GM12878 (cell line): ENCODE results near the gene LRRC8D. TPM values are rescaled to one million over a fixed set of nuclear protein-coding genes. Genes with fewer than 3 reads are reported as not detected.

Source experiments
- CEBPZ ChIP-seq: fragments of 150-350 bp; IDR thresholded peaks from 2 replicates; pipeline ENCODE4 v1.6.1; 2016; ENCODE audit warnings: low read depth, low read length
- E4F1 ChIP-seq: fragments of 450-650 bp; IDR thresholded peaks from 2 replicates; pipeline ENCODE4 v1.6.1; 2018; ENCODE audit warnings: borderline replicate concordance, mild to moderate bottlenecking; ENCODE audit not compliant: partially characterized antibody
- ETV6 ChIP-seq, 2 experiments: fragments of 450-650 bp in 1 of 2; IDR thresholded peaks in 1 of 2; conservative IDR thresholded peaks in 1 of 2; 2 replicates each; pipeline ENCODE4 v1.6.1; 2014; ENCODE audit warnings: antibody characterized with exemption in 1 of 2, borderline replicate concordance in 1 of 2, low read depth in 1 of 2, mild to moderate bottlenecking in 1 of 2, moderate library complexity in 1 of 2
- EZH2 ChIP-seq: IDR thresholded peaks from 2 replicates; pipeline ENCODE4 v1.6.1; 2012; ENCODE audit warnings: low read depth, mild to moderate bottlenecking, control low read depth, inconsistent platforms, low read length, borderline replicate concordance; ENCODE audit not compliant: control insufficient read depth
- FOXK2 ChIP-seq: fragments of 450-650 bp; IDR thresholded peaks from 2 replicates; pipeline ENCODE4 v1.6.1; 2017; ENCODE audit warnings: mild to moderate bottlenecking, moderate library complexity
- HCFC1 ChIP-seq: fragments of 150-350 bp; IDR thresholded peaks from 2 replicates; pipeline ENCODE4 v1.6.1; 2014; ENCODE audit warnings: low read length
- KAT2A ChIP-seq: conservative IDR thresholded peaks from 2 replicates; pipeline ENCODE4 v1.6.1; 2011; ENCODE audit warnings: low read depth, low read length; ENCODE audit not compliant: control insufficient read depth
- MLLT1 ChIP-seq: fragments of 450-650 bp; IDR thresholded peaks from 2 replicates; pipeline ENCODE4 v1.6.1; 2016; ENCODE audit warnings: mild to moderate bottlenecking
- PBX3 ChIP-seq: IDR thresholded peaks from 2 replicates; pipeline ENCODE4 v1.6.1; 2011; ENCODE audit warnings: mild to moderate bottlenecking, low read depth, low read length, moderate library complexity; ENCODE audit not compliant: insufficient replicate concordance
- PKNOX1 ChIP-seq: fragments of 450-650 bp; IDR thresholded peaks from 2 replicates; pipeline ENCODE4 v1.6.1; 2016; ENCODE audit warnings: mild to moderate bottlenecking
- POLR2AphosphoS2 ChIP-seq: IDR thresholded peaks from 2 replicates; pipeline ENCODE4 v1.6.1; 2011; ENCODE audit warnings: low read depth, mild to moderate bottlenecking, low read length, improper control_type of control experiment, moderate library complexity
- RB1 ChIP-seq: fragments of 450-650 bp; formaldehyde crosslinking; IDR thresholded peaks from 2 replicates; pipeline ENCODE4 v1.6.1; 2017; ENCODE audit warnings: mild to moderate bottlenecking, borderline replicate concordance
- SKIL ChIP-seq: fragments of 450-650 bp; IDR thresholded peaks from 2 replicates; pipeline ENCODE4 v1.6.1; 2017; ENCODE audit warnings: mild to moderate bottlenecking, low read depth, inconsistent platforms; ENCODE audit not compliant: poor library complexity, severe bottlenecking
- SMC3 ChIP-seq: IDR thresholded peaks from 2 replicates; pipeline ENCODE4 v1.6.1; 2011; ENCODE audit warnings: low read length, improper control_type of control experiment, borderline replicate concordance
- SREBF2 ChIP-seq: IDR thresholded peaks from 2 replicates; pipeline ENCODE4 v1.6.1; 2012; ENCODE audit warnings: mild to moderate bottlenecking, low read length
- polyA plus RNA-seq, 11 experiments: library from polyadenylated mRNA; depleted of rRNA in 4 of 11; unstranded in 6 of 11; stranded (reverse) in 5 of 11; fragments of >200 nt; fragmentation: Nextera tagmentation in 4 of 11; fragmentation: Illumina TruSeq in 1 of 11; extraction: Ambion mirVana in 4 of 11; extraction: Trizol in 1 of 11; gene quantifications; 1 replicate in 1 of 11; 2 replicates in 10 of 11; pipeline versions ENCODE4 v1.2.1 to v1.2.3, GENCODE V29; 2011 to 2016; ENCODE audit warnings: inconsistent platforms in 2 of 11, missing spikeins in 2 of 11, low read depth in 1 of 11
- total RNA-seq, 4 experiments: library from RNA; depleted of rRNA in 3 of 4; stranded (reverse); fragments of >200 nt in 3 of 4; fragmentation: Illumina TruSeq in 1 of 4; extraction: Trizol in 1 of 4; gene quantifications; 2 replicates each; pipeline versions ENCODE4 v1.2.1 to v1.2.3, GENCODE V29; 2013 to 2021

Gene LRRC8D
- total and polyA plus RNA-seq, 10 of the 15 experiments (the other 5 are each of a cell fraction or from before 2014, with no cell fraction given), result 5.6 to 44.1 (median 26.8) TPM

GRCh38 chr1:89804642-89805237, 16.1 kb upstream of the LRRC8D start (continued):
- no peak for TF ChIP-seq E4F1
- TF ChIP-seq PBX3, result no peak
- no peak for TF ChIP-seq FOXK2
- TF ChIP-seq RB1, result no peak
- peak; percentile 98 for TF ChIP-seq SMC3
- no peak for TF ChIP-seq HCFC1
- TF ChIP-seq POLR2AphosphoS2, result no peak
- no peak for TF ChIP-seq SKIL
- no peak for TF ChIP-seq PKNOX1
- TF ChIP-seq KAT2A, result no peak
- TF ChIP-seq SREBF2, result no peak
- no peak for TF ChIP-seq MLLT1
- no peak for TF ChIP-seq ETV6 (conservative IDR thresholded peaks at IDR 0.05 in 1 of 2, IDR thresholded peaks at IDR 0.05 in 1 of 2; ENCODE audit: borderline replicate concordance in 1 of 2, low read depth in 1 of 2)
- no peak for TF ChIP-seq EZH2
- TF ChIP-seq CEBPZ, result no peak
